SK-N-SH treated with all-trans-retinoic acid at 6 μM for 48 hours (cell line): ENCODE results near the gene TMEM43.

ENCODE experiments used
- ATAC-seq: fragments of 200-7000 bp; cut with Tn5 transposase; 3 replicates; pipeline ENCODE4 v1.9.1; 2020; ENCODE audit warnings: mild to moderate bottlenecking, moderate library complexity
- ARNTL ChIP-seq: fragments of 450-650 bp; formaldehyde crosslinking; IDR thresholded peaks from 2 replicates; pipeline ENCODE4 v1.5.0; 2020; ENCODE audit warnings: low read depth, mild to moderate bottlenecking, moderate library complexity, borderline replicate concordance
- BACH2 ChIP-seq: fragments of 250-450 bp; sonication (Bioruptor Pico); IDR thresholded peaks from 2 replicates; pipeline ENCODE4 v1.9.0; 2021; ENCODE audit warnings: mild to moderate bottlenecking, borderline replicate concordance
- CSDC2 ChIP-seq: fragments of 250-450 bp; sonication (Bioruptor Pico); IDR thresholded peaks from 2 replicates; pipeline ENCODE4 v1.5.0; 2020; ENCODE audit warnings: mild to moderate bottlenecking, moderate library complexity
- GLIS3 ChIP-seq: fragments of 250-450 bp; sonication (Bioruptor Pico); IDR thresholded peaks from 2 replicates; pipeline ENCODE4 v1.5.0; 2020; ENCODE audit warnings: mild to moderate bottlenecking, moderate library complexity
- ISL1 ChIP-seq: fragments of 250-450 bp; sonication (Bioruptor Pico); IDR thresholded peaks from 2 replicates; pipeline ENCODE4 v2.1.2; 2022; ENCODE audit warnings: mild to moderate bottlenecking, moderate library complexity
- OSR1 ChIP-seq: fragments of 250-450 bp; sonication (Bioruptor Pico); IDR thresholded peaks from 2 replicates; pipeline ENCODE4 v1.8.0; 2022; ENCODE audit warnings: moderate library complexity, mild to moderate bottlenecking, inconsistent platforms
- PPARA ChIP-seq: fragments of 250-450 bp; sonication (Bioruptor Pico); IDR thresholded peaks from 2 replicates; pipeline ENCODE4 v1.5.0; 2020; ENCODE audit warnings: mild to moderate bottlenecking, borderline replicate concordance
- RARB ChIP-seq: fragments of 250-450 bp; sonication (Bioruptor Pico); IDR thresholded peaks from 2 replicates; pipeline ENCODE4 v1.8.0; 2021; ENCODE audit warnings: mild to moderate bottlenecking, moderate library complexity
- SNAI2 ChIP-seq: fragments of 250-450 bp; sonication (Bioruptor Pico); IDR thresholded peaks from 2 replicates; pipeline ENCODE4 v1.5.0; 2020; ENCODE audit warnings: mild to moderate bottlenecking, moderate library complexity
- TCF4 ChIP-seq: fragments of 250-450 bp; sonication (Bioruptor Pico); IDR thresholded peaks from 2 replicates; pipeline ENCODE4 v1.8.0; 2021; ENCODE audit warnings: mild to moderate bottlenecking, moderate library complexity, borderline replicate concordance
- TOX ChIP-seq: fragments of 250-450 bp; sonication (Bioruptor Pico); IDR thresholded peaks from 2 replicates; pipeline ENCODE4 v1.8.0; 2021; ENCODE audit warnings: mild to moderate bottlenecking, moderate library complexity, borderline replicate concordance
- ZC3H10 ChIP-seq: fragments of 250-450 bp; sonication (Bioruptor Pico); IDR thresholded peaks from 2 replicates; pipeline ENCODE4 v1.5.1; 2021; ENCODE audit warnings: mild to moderate bottlenecking, moderate library complexity
- ZFP3 ChIP-seq: fragments of 250-450 bp; sonication (Bioruptor Pico); IDR thresholded peaks from 2 replicates; pipeline ENCODE4 v1.5.0; 2020; ENCODE audit warnings: mild to moderate bottlenecking, moderate library complexity
- ZFP30 ChIP-seq: fragments of 450-650 bp; formaldehyde crosslinking; IDR thresholded peaks from 2 replicates; pipeline ENCODE4 v1.5.0; 2022; ENCODE audit warnings: mild to moderate bottlenecking, moderate library complexity
- ZNF565 ChIP-seq: fragments of 450-650 bp; formaldehyde crosslinking; conservative IDR thresholded peaks from 2 replicates; pipeline ENCODE4 v1.5.0; 2020; ENCODE audit warnings: low read depth, mild to moderate bottlenecking, moderate library complexity
- ZNF70 ChIP-seq: fragments of 450-650 bp; formaldehyde crosslinking; IDR thresholded peaks from 2 replicates; pipeline ENCODE4 v1.5.0; 2020; ENCODE audit warnings: mild to moderate bottlenecking, moderate library complexity
- ZNF8 ChIP-seq: fragments of 450-650 bp; formaldehyde crosslinking; IDR thresholded peaks from 2 replicates; pipeline ENCODE4 v1.5.0; 2020; ENCODE audit warnings: mild to moderate bottlenecking, moderate library complexity
- TF ChIP-seq, protein P1 (sequence below): fragments of 250-450 bp; sonication (Bioruptor Pico); IDR thresholded peaks from 2 replicates; pipeline ENCODE4 v1.8.0; 2021; ENCODE audit warnings: low read depth, mild to moderate bottlenecking, moderate library complexity, borderline replicate concordance
- TF ChIP-seq, protein P2 (sequence below): fragments of 250-450 bp; sonication (Bioruptor Pico); IDR thresholded peaks from 2 replicates; pipeline ENCODE4 v1.5.1; 2020; ENCODE audit warnings: low read depth, mild to moderate bottlenecking, moderate library complexity
- TF ChIP-seq, protein P3 (sequence below): fragments of 250-450 bp; sonication (Bioruptor Pico); IDR thresholded peaks from 2 replicates; pipeline ENCODE4 v1.5.0; 2020; ENCODE audit warnings: mild to moderate bottlenecking, moderate library complexity
- TF ChIP-seq, protein P4 (sequence below): fragments of 250-450 bp; sonication (Bioruptor Pico); IDR thresholded peaks from 2 replicates; pipeline ENCODE4 v1.8.0; 2020; ENCODE audit warnings: mild to moderate bottlenecking, moderate library complexity, borderline replicate concordance
- TF ChIP-seq, protein P5 (sequence below): fragments of 250-450 bp; sonication (Bioruptor Pico); IDR thresholded peaks from 2 replicates; pipeline ENCODE4 v1.5.1; 2021; ENCODE audit warnings: mild to moderate bottlenecking, moderate library complexity

The TMEM43 gene

DNA sequence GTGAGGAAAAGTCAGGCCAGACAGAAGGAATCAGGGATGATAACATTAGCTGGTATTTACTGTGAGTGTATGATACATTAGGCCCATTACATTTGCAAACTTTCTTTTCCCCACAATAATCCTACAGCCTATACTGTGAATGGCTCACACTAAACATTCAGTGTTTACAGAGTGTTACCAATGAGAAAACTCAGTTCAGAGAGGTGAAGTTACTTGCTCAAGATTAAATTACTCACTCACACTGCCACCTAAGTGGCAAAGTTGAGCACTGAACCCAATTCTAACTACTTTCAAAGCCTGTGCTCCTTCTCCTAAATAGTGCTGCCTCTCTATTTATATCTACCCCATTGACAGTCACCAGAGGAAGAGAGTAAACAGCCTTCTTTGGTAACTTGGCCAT lies 45.0 kb downstream of the TMEM43 start:
- ATAC-seq: no peak
- TF ChIP-seq, protein P1, sequence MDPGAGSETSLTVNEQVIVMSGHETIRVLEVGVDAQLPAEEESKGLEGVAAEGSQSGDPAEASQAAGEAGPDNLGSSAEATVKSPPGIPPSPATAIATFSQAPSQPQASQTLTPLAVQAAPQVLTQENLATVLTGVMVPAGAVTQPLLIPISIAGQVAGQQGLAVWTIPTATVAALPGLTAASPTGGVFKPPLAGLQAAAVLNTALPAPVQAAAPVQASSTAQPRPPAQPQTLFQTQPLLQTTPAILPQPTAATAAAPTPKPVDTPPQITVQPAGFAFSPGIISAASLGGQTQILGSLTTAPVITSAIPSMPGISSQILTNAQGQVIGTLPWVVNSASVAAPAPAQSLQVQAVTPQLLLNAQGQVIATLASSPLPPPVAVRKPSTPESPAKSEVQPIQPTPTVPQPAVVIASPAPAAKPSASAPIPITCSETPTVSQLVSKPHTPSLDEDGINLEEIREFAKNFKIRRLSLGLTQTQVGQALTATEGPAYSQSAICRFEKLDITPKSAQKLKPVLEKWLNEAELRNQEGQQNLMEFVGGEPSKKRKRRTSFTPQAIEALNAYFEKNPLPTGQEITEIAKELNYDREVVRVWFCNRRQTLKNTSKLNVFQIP: no peak
- TF ChIP-seq SNAI2 (CRISPR knock-in tag): no peak
- no peak for TF ChIP-seq PPARA (CRISPR knock-in tag)
- no peak for TF ChIP-seq GLIS3 (CRISPR knock-in tag)
- no peak for TF ChIP-seq BACH2
- TF ChIP-seq ZC3H10 (CRISPR knock-in tag): no peak
- TF ChIP-seq, all 23 proteins: peak for 0

DNA sequence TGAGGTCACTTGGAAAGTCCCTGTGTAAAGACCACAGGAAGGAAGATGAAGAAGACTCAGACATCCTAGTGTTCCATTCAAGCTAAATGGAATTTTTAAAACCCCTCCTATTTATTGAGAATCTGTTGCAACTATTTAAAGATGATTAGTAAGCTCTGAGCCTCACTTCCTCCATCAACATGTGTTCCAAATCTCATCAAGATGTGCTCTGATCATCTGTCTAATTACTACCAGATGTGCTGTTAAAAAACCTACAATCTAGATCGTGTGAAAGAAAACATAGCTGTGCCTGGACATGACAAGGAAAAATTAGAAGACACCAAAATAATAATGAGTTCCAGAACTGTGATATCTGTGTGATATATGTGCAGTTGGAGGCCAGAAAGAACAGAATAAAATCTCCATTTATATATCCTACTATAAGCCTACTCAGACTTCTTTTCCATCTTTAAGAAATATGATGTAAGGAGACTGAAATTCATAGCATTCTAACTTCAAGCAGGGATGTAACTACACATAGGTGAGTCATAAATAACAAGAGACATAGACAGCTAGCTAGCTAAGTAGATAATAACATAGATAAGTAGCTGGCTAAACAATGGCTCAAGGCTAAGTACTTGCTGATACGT lies 45.8 kb downstream of the TMEM43 start:
- ATAC-seq: peak; percentile 87
- TF ChIP-seq, protein P1: no peak
- TF ChIP-seq GLIS3 (CRISPR knock-in tag) (no peak), CSDC2 (CRISPR knock-in tag) (no peak), TOX (CRISPR knock-in tag) (no peak), SNAI2 (CRISPR knock-in tag) (no peak), ZNF8 (no peak), RARB (no peak), ZC3H10 (CRISPR knock-in tag) (no peak), PPARA (CRISPR knock-in tag) (no peak), ARNTL (CRISPR knock-in tag) (no peak), ISL1 (peak; percentile 85), ZFP3 (CRISPR knock-in tag) (no peak), ZNF565 (CRISPR knock-in tag) (no peak), BACH2 (no peak), ZFP30 (CRISPR knock-in tag) (no peak), TCF4 (CRISPR knock-in tag) (0 out of 2 replicates have a peak, but pooled peaks have one; percentile 31), ZNF70 (CRISPR knock-in tag) (no peak), OSR1 (no peak)
- TF ChIP-seq, protein P2, sequence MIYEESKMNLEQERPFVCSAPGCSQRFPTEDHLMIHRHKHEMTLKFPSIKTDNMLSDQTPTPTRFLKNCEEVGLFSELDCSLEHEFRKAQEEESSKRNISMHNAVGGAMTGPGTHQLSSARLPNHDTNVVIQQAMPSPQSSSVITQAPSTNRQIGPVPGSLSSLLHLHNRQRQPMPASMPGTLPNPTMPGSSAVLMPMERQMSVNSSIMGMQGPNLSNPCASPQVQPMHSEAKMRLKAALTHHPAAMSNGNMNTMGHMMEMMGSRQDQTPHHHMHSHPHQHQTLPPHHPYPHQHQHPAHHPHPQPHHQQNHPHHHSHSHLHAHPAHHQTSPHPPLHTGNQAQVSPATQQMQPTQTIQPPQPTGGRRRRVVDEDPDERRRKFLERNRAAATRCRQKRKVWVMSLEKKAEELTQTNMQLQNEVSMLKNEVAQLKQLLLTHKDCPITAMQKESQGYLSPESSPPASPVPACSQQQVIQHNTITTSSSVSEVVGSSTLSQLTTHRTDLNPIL (CRISPR knock-in tag): no peak
- TF ChIP-seq, protein P3, sequence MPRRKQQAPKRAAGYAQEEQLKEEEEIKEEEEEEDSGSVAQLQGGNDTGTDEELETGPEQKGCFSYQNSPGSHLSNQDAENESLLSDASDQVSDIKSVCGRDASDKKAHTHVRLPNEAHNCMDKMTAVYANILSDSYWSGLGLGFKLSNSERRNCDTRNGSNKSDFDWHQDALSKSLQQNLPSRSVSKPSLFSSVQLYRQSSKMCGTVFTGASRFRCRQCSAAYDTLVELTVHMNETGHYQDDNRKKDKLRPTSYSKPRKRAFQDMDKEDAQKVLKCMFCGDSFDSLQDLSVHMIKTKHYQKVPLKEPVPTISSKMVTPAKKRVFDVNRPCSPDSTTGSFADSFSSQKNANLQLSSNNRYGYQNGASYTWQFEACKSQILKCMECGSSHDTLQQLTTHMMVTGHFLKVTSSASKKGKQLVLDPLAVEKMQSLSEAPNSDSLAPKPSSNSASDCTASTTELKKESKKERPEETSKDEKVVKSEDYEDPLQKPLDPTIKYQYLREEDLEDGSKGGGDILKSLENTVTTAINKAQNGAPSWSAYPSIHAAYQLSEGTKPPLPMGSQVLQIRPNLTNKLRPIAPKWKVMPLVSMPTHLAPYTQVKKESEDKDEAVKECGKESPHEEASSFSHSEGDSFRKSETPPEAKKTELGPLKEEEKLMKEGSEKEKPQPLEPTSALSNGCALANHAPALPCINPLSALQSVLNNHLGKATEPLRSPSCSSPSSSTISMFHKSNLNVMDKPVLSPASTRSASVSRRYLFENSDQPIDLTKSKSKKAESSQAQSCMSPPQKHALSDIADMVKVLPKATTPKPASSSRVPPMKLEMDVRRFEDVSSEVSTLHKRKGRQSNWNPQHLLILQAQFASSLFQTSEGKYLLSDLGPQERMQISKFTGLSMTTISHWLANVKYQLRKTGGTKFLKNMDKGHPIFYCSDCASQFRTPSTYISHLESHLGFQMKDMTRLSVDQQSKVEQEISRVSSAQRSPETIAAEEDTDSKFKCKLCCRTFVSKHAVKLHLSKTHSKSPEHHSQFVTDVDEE (CRISPR knock-in tag): no peak
- TF ChIP-seq, protein P4, sequence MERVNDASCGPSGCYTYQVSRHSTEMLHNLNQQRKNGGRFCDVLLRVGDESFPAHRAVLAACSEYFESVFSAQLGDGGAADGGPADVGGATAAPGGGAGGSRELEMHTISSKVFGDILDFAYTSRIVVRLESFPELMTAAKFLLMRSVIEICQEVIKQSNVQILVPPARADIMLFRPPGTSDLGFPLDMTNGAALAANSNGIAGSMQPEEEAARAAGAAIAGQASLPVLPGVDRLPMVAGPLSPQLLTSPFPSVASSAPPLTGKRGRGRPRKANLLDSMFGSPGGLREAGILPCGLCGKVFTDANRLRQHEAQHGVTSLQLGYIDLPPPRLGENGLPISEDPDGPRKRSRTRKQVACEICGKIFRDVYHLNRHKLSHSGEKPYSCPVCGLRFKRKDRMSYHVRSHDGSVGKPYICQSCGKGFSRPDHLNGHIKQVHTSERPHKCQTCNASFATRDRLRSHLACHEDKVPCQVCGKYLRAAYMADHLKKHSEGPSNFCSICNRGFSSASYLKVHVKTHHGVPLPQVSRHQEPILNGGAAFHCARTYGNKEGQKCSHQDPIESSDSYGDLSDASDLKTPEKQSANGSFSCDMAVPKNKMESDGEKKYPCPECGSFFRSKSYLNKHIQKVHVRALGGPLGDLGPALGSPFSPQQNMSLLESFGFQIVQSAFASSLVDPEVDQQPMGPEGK: peak; percentile 30; the same call in 1 of the 2 replicates
- TF ChIP-seq, protein P5, sequence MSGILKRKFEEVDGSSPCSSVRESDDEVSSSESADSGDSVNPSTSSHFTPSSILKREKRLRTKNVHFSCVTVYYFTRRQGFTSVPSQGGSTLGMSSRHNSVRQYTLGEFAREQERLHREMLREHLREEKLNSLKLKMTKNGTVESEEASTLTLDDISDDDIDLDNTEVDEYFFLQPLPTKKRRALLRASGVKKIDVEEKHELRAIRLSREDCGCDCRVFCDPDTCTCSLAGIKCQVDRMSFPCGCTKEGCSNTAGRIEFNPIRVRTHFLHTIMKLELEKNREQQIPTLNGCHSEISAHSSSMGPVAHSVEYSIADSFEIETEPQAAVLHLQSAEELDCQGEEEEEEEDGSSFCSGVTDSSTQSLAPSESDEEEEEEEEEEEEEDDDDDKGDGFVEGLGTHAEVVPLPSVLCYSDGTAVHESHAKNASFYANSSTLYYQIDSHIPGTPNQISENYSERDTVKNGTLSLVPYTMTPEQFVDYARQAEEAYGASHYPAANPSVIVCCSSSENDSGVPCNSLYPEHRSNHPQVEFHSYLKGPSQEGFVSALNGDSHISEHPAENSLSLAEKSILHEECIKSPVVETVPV (CRISPR knock-in tag): no peak
